Peyer's patch (tissue), 4 donors: ENCODE measurements around the gene NR2C1.
"Not testable (repeated sequence)": the region's sequence is repeated elsewhere in the genome, so short reads cannot be mapped to it uniquely, and the experiment has no call there.

ENCODE experiments used
- CTCF ChIP-seq, 6 experiments: fragments of 450-650 bp in 4 of 6; fragments of 200-600 bp in 2 of 6; sonication (generic) in 1 of 6; IDR thresholded peaks; one replicate each; pipeline ENCODE4 v1.5.1; 2017 to 2019; ENCODE audit warnings: antibody characterized with exemption in 6 of 6, mild to moderate bottlenecking in 3 of 6, moderate library complexity in 1 of 6
- POLR2A ChIP-seq, 2 donors: fragments of 450-650 bp; IDR thresholded peaks; one replicate each; pipeline ENCODE4 v1.5.1; 2017; ENCODE audit warnings: antibody characterized with exemption in 2 of 2, mild to moderate bottlenecking in 2 of 2, moderate library complexity in 2 of 2

GRCh38 chr12:94993855-94994254 is 79.6 kb downstream of the NR2C1 start:
- not testable (repeated sequence) for TF ChIP-seq CTCF, POLR2A (IDR thresholded peaks at IDR 0.05)
